Right lobe of liver (tissue), 6 donors: ENCODE results near the gene SKIDA1. TPM values are rescaled to one million over a fixed set of nuclear protein-coding genes. Genes with fewer than 3 reads are reported as not detected.

Experiments
- ATAC-seq, 4 donors: fragments of 200-7000 bp; cut with Tn5 transposase; one replicate each; pipeline ENCODE4 v1.9.1; 2020; ENCODE audit warnings: mild to moderate bottlenecking in 4 of 4, moderate library complexity in 4 of 4
- DNase-seq, 3 donors: peaks; one replicate each; pipeline ENCODE4 v3.0.0-alpha.2; 2020
- H3K27ac ChIP-seq, 3 donors: fragments of 200-600 bp; one replicate each; pipeline ENCODE4 v1.8.0; 2022
- H3K27me3 ChIP-seq, 2 donors: fragments of 200-600 bp; one replicate each; pipeline ENCODE4 v1.8.0; 2022
- H3K36me3 ChIP-seq, 4 donors: fragments of 200-600 bp; sonication (generic) in 1 of 4; one replicate each; pipeline versions ENCODE4 v1.5.1 to v1.8.0; 2017 to 2022; ENCODE audit warnings: control low read depth in 1 of 4
- H3K4me1 ChIP-seq, 4 donors: fragments of 200-600 bp; sonication (generic) in 1 of 4; one replicate each; pipeline versions ENCODE4 v1.5.1 to v1.8.0; 2017 to 2022; ENCODE audit warnings: control low read depth in 1 of 4
- H3K4me3 ChIP-seq, 3 donors: fragments of 200-600 bp; one replicate each; pipeline ENCODE4 v1.8.0; 2022
- H3K9me3 ChIP-seq, 4 donors: fragments of 200-600 bp; sonication (generic) in 1 of 4; one replicate each; pipeline versions ENCODE4 v1.5.1 to v1.8.0; 2017 to 2022; ENCODE audit warnings: control low read depth in 1 of 4
- CTCF ChIP-seq, 4 donors: fragments of 200-600 bp in 3 of 4; fragments of 450-650 bp in 1 of 4; IDR thresholded peaks; one replicate each; pipeline versions ENCODE4 v1.5.1 to v1.8.0; 2016 to 2022; ENCODE audit warnings: antibody characterized with exemption in 4 of 4, mild to moderate bottlenecking in 2 of 4
- POLR2A ChIP-seq: fragments of 450-650 bp; IDR thresholded peaks from one replicate; pipeline ENCODE4 v1.6.1; 2017; ENCODE audit warnings: antibody characterized with exemption, mild to moderate bottlenecking
- WGBS: methylation state at CpG from one replicate; pipeline ENCODE4 v1.1.6; 2018; ENCODE audit warnings: low coverage, low lambda C conversion rate; ENCODE audit not compliant: insufficient coverage; ENCODE audit errors: missing lambda C conversion rate; 5-methylcytosine and 5-hydroxymethylcytosine counted together
- intact Hi-C, 2 donors: fragments of 100-400 bp; cut with DNase I; formaldehyde crosslinking; loops; one replicate each; pipeline versions ENCODE4 v1.11.2 to v1.14.1; 2022
- total RNA-seq, 6 experiments: library from RNA; depleted of rRNA in 2 of 6; stranded (reverse); fragments of >200 nt in 2 of 6; fragmentation: NEBNext Ultra II Directional in 3 of 6; extraction: Animal tissue kit (Norgen Biotek cat#: 25700) in 3 of 6; gene quantifications; one replicate each; pipeline versions ENCODE4 v1.1.0 to v1.2.4, GENCODE V29; 2016 to 2023
- donor health status: DM: no; HTN: yes; CAD: no.
- donor health status: DM: no; HTN: no; CAD: no.
- donor health status: DM: no; HTN: no; CAD: no.
- donor health status: DM: no; HTN: yes; CAD: no.
- donor health status: DM: no; HTN: yes; CAD: no.

Gene SKIDA1
- total RNA-seq, 6 experiments from 2014 or later, result 0.31 to 3.9 (median 2.1) TPM

DNA sequence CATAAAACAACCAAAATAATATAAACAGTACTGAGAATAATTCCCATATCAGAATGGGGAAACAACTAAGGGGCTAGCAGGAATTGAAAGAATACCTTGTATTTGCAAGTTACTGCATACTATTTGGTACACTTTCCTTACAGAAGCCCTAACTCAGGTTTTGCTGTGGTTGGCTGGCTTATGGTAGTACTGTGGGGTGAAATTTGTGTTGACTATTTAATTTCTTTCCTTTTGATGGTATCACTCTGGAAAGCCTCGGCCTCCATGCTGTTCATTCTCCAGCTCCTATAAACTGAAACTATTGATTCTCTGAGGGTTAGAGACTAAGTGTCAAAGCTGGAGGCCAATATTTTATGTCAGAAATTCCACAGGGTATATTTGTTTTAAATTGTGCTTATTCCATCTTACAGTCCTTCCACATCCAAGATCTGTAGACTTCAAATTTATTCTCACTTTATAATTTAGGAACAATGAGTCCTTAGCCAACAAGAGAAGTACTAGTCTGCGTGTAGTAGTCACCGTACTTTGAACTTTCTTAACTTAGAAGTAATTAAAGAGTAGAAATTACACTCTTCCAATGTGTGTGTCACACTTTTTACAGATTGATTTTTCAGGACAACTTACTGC is 13.4 kb downstream of the SKIDA1 start:
- no peaks in the 10 kb centered on the region for H3K27me3 ChIP-seq
- ATAC-seq, result no peak
- no peaks in the 10 kb centered on the region for H3K36me3 ChIP-seq
- TF ChIP-seq POLR2A (no peak), CTCF (IDR thresholded peaks at IDR 0.05) (no peak)
- peak overlapping the region in 2 of 3 donors; percentile 6 to 69 for H3K4me3 ChIP-seq
- peaks cover 0 to 35% (median 14%) of the 10 kb centered on the region in 4 donors for H3K4me1 ChIP-seq
- H3K9me3 ChIP-seq, result no peaks in the 10 kb centered on the region
- no peak for DNase-seq
- 38% methylated on average over 3 of the region's 3 CpGs for WGBS
- intact Hi-C loops, result no loop called here
- peak overlapping the region; percentile 19 to 96 (median 94) for H3K27ac ChIP-seq

DNA sequence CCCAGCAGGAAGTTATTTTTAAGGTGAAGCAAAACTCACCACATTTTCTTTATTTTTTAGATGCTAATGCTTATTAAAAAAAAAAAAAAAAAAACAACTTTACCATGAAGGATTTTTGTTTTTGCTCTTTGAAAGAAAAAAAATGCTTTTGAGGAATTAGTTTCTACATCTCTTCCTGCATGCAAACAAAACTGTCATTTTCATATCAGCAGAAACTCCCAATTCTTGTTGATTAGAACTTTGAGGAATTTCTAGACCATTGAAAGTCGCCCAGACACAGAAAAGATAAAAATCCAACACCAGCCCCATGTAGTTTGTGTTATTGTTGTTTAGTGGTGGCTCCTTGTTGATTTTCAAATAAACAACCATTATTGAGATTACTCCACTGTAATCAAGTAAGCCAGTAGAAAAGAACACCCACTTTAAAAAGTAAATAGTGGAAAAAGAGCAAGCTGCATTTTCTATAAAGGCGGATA is 14.3 kb downstream of the SKIDA1 start:
- Histone ChIP-seq H3K4me1 (peaks cover 0 to 41% (median 17%) of the 10 kb centered on the region in 4 donors), H3K4me3 (peak overlapping the region in 2 of 3 donors; percentile 59 to 69), H3K27me3 (no peaks in the 10 kb centered on the region), H3K36me3 (no peaks in the 10 kb centered on the region), H3K27ac (peak overlapping the region; percentile 19 to 96 (median 94)), H3K9me3 (no peaks in the 10 kb centered on the region)
- intact Hi-C loops, result no loop called here
- WGBS, result 34% methylated on average over 2 of the region's 2 CpGs
- TF ChIP-seq CTCF (IDR thresholded peaks at IDR 0.05) (no peak), POLR2A (no peak)
- DNase-seq (no peak), ATAC-seq (no peak)

DNA sequence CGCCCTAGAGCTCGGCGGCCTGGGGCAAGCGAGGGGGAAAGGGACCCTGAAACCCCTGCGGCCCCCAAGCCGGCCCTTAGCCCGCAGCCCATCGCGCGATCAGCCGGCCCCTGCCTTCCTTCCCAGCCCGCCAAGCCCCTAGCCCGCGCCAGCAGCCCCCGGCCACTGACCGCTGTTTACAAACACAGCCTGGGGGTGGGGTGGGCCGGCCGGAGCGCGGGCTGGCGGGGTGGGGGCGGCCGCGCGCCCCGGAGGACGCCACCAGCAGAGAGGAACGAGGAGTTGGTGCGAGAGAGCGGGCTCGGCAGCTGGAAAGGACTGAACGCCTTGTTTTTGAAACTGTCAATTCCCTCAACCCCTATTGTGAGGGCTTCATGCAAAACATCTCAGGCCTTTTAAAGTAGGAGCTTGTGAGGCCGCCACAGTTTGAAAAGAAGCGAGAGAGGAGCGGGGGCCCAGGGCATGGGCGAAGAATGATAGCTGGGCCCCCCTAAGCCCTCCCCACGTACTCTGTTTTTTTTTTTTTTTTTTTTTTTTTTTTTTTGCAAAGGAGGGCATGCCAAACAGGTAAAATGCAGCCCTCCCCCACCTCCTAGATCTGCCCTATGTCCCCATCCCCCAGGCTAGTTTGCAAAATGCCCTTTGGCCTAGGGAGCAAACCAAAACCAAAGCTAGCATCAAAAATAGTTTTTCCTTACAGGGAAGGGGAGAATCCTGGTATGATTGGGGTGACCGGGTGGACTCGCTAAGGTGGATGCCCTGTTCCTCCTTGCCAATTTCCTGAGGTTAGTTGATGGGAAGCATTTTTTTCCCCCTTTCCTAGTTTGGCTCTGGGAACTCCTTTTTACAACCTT is 15.0 kb downstream of the SKIDA1 start:
- ATAC-seq (peak; percentile 64 to 74 (median 68)), DNase-seq (peak; percentile 44 to 79 (median 67))
- Histone ChIP-seq H3K27ac (peak overlapping the region; percentile 79 to 96 (median 94)), H3K36me3 (no peaks in the 10 kb centered on the region), H3K4me1 (peaks cover 0 to 48% (median 20%) of the 10 kb centered on the region in 4 donors), H3K9me3 (no peaks in the 10 kb centered on the region), H3K4me3 (peak overlapping the region; percentile 39 to 69 (median 59)), H3K27me3 (no peaks in the 10 kb centered on the region)
- TF ChIP-seq POLR2A (no peak), CTCF (IDR thresholded peaks at IDR 0.05) (no peak)
- WGBS, result 16% methylated on average over 18 of the region's 39 CpGs
- intact Hi-C loops, result no loop called here

GRCh38 chr10:21509341-21510240 is 15.9 kb downstream of the SKIDA1 start:
- H3K27ac ChIP-seq, result peak overlapping the region; percentile 79 to 96 (median 94)
- TF ChIP-seq POLR2A (no peak), CTCF (IDR thresholded peaks at IDR 0.05) (no peak)

More at GRCh38 chr10:21509341-21510240, 15.9 kb downstream of the SKIDA1 start:
- intact Hi-C loops, result no loop called here
- 44% methylated on average over 28 of the region's 58 CpGs for WGBS
- Histone ChIP-seq H3K27me3 (no peaks in the 10 kb centered on the region), H3K4me1 (peaks cover 0 to 55% (median 20%) of the 10 kb centered on the region in 4 donors), H3K4me3 (peak overlapping the region; percentile 39 to 69 (median 59)), H3K9me3 (no peaks in the 10 kb centered on the region), H3K36me3 (no peaks in the 10 kb centered on the region)
- DNase-seq (peak; percentile 59 to 80 (median 77)), ATAC-seq (peak; percentile 56 to 69 (median 66))
